HCEC 1CT (cell line): ENCODE results near the gene CCNQ.

Experiments
- DNase-seq: peaks from one replicate; pipeline ENCODE4 v3.0.0-alpha.2; 2017

Gene CCNQ

GRCh38 chrX:153637121-153638040 is 38.4 kb upstream of the CCNQ start:
- no peak for DNase-seq

DNA sequence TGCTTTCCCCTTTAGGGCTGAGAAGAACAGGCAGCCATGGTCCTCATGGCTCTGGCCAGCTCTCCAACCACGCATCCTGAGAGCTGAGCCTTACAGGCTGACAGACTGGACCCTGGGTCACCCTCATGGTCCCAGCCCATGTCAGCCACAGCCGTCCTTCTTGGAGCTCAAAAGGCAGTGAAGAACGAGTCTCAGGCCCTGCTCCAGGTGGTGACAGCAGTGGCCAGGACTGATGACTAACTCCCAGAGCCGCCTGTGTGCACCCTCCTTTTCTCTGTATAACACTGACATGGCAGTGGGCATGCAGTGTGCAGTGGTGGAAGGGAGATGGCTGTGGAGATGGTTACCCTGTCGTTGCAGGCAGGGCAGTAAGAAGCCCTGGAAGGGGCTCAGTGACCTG is 37.8 kb upstream of the CCNQ start:
- DNase-seq, result no peak

DNA sequence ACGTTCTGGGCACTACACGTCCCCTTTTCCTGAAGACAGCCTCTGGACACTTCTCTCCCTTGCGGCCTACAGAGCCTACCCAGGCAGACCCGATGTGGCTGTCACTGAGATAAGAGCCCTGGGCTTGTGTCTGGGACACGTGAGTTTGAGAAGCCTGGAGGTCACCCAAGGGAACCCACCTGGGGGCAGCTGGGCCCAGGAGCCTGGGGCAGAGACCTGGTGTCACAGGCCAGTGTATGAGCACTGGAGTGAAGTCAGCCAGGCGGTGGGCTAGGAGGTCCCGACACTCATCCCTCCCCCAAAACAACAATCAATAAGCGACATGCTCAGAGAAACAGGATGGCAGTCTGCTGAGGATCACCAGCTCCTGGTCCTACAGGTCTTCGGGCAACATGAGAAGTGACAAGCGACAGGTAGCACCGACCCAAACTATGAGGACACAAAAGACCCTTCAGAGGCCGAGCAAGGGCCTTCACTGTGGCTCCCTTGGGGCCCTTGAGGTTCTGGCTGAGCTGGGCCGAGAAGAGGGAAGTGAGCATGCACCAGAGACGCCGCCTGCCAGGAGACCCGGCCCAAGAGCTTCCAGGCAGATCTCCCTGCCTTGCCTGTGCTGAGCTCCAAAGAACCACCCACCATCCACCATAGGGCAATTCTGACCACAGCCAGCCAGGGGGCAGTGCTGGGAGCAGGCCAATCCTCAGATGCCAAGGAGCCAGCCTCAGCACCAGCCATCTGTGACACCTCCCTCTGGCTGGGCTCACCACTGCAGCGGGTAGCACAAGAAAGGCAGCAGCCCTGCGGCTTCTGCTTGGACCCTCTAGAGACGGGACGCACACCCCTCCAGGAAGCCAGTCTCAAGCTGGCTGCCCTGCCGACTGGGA is 37.1 kb upstream of the CCNQ start:
- no peak for DNase-seq

GRCh38 chrX:153635388-153635787 is 36.4 kb upstream of the CCNQ start:
- DNase-seq, result no peak

- DNase-seq, result no peak
These were observed 35.9 kb upstream of the CCNQ start for GRCh38 chrX:153634832-153635231.

GRCh38 chrX:153634236-153634635 is 35.3 kb upstream of the CCNQ start:
- DNase-seq, result no peak

GRCh38 chrX:153633607-153634180 is 34.8 kb upstream of the CCNQ start:
- no peak for DNase-seq

GRCh38 chrX:153633048-153633447 is 34.1 kb upstream of the CCNQ start:
- no peak for DNase-seq

DNA sequence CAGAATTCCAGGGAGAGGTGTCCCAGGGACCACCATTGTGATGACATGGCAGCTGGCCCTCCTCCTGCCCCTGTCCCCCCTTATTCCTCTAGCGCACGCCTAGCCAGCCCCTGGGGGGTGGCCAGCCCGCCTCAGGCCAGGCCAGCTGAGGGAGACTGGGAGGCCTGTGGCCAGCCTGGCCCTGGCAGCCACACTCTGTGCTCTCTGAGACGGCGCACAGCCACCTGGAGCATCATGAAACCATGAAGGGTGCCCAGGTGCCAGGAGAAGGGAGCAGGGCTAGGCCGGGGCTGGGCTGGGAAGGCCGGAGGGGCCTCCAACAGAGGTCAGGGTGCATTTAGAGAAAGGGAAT is 33.6 kb upstream of the CCNQ start:
- no peak for DNase-seq

DNA sequence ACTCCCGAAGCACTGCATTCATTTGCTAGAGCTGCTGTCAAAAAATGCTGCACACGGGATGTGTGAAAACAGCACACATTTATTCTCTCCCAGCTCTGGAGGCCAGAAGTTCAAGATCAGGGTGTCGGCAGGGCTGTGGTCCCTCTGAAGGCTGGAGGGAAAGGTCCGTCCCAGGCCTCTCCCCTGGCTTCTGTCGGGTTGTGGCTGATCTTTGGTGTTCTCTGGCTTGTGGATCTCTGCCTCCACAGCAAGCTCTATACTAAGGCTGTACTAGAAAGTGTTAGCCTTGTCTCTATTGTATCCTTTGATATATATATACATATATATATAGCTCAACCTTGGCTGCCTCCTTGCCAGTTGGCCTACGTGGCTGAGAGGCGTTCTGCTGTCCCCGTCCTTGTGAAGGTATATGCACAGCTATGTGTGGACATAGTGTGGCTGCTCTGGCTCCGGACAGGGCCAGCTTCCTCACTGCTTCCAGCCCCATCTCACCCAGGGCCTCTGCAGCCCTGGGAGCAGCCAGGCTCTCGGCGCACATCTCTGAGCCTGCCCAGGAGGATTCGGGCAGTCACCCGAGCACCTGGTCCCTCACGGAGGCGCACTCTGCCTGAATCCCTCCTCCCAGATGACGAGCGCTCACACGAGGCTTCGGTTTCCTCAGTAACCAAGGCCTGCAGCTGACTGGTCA is 33.1 kb upstream of the CCNQ start:
- DNase-seq, result no peak

DNA sequence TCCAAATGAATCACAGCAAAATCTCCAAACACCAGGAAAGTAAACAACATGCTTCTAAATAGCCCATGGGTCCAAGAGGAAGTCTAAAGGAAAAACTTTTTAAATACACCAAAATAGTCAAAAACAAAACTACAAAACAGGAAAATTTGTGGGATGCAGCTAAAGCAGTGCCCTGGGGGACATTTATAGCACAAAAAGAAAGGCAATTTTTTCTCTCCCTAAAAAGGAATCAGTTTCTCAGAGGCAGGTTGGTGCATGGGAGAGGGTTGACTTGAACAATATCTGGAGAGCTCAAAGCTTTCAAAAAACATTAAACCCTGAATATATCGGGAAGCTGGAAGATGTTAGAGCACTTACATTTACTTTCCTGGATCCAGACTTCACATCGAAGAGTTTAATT is 32.4 kb upstream of the CCNQ start:
- no peak for DNase-seq

- DNase-seq, result no peak
These were observed 29.7 kb upstream of the CCNQ start for GRCh38 chrX:153628665-153629064.

DNA sequence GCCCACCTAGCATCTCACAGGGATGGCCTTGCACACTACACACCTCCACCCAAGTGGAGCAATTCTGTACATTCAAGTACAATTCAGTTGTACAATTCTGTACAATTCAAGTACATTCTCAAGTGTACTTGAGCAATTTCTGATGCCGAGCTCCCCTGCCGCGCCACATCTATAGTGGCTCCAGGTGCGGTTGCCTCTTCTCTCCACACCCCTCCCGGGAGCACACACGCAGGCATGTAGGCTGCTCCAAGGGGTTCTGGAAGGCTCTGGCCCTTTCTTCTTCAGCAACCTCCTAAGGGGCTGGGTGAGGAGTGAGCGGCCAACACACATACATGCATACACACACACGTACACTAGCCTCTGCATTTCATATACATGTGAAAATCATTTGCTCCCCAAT is 29.2 kb upstream of the CCNQ start:
- no peak for DNase-seq

DNA sequence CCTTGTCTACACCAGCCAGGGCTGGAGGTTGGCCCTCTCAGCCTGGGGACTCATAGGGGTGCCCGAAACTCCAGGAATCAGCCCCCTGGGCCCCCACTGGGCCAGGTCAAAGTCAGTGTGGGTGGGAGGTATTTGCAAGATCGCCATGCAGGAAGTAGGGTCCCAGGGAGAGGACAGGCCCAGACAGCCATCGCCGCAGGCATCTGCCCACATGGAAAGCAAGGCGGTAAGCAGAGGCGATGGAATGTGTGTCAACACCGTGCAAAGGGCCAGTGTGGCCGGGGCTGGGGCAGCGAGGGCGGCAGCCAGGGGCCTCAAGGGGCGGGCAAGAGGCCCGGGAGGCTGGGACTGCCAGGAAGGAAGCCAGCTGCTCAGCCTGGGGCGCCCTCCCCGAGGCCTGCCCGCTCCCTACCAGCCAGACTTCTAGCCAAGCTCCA is 28.8 kb upstream of the CCNQ start:
- no peak for DNase-seq

DNA sequence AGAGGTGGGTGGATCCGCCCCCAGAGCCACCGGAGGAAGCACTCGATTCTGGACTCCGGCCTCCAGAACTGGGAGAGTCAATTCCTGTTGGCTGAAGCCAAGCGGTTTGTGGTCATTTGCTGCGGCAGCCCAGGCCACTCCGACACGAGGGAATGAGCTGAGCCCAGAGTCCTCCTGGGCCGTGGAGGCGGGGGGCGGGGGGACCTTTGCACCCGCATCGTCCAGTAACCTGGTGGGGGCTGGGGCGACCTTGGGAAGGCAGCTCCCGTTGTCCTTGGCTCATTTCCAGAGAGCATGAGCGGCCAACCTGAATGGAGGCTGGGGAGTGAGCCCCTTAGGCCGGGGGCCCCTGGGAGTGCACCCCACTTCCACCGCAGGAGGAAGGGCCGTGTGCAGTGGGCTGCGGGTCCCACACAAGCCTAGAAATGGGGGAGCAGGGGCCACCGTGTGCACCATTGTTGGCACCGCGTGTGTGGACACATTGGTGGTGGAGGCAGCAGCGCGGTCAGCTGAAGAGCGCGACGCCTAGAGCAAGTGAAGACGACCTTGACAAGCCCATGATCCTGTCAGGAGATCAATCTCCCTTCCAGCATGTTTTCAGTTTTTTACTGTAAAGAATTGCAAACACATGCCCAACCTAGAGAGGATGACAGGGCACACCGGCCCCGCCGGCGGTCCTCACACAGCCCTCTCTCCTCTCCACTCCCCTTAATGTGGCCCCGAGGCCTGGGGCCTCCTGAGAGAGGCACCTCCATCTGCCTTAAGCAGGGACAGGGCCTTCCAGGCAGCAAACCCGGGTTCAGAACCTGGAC is 28.1 kb upstream of the CCNQ start:
- no peak for DNase-seq

DNA sequence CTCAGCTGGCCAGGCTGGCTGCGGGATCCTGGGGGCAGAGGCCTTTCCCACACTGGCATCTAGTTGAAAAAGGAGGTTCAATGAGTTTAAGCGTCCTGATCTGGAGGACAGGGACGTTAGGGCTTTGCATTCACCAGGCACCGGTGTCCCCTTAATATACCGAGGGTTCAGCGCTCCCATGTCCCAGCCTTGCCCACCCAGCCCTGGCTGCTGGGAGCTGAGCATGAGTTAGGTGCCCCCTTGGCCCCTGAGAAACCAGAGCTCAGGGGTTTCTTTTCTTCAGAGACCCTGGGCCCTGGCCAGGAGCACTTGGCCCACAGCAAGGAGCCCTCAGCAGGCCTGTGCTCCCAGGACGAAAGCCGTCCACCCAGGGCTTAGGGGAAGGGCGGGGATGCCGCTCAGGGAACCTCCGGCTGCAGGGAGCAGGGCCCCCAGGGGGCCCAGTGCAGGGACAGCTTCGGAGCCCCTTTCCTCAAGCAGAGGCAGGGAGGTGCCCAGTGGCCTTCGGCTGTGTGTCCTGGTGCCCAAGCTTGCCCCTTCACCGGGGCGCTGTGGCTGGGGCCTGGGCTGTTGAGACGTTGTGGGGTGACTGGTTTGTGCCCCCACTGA is 27.2 kb upstream of the CCNQ start:
- no peak for DNase-seq

DNA sequence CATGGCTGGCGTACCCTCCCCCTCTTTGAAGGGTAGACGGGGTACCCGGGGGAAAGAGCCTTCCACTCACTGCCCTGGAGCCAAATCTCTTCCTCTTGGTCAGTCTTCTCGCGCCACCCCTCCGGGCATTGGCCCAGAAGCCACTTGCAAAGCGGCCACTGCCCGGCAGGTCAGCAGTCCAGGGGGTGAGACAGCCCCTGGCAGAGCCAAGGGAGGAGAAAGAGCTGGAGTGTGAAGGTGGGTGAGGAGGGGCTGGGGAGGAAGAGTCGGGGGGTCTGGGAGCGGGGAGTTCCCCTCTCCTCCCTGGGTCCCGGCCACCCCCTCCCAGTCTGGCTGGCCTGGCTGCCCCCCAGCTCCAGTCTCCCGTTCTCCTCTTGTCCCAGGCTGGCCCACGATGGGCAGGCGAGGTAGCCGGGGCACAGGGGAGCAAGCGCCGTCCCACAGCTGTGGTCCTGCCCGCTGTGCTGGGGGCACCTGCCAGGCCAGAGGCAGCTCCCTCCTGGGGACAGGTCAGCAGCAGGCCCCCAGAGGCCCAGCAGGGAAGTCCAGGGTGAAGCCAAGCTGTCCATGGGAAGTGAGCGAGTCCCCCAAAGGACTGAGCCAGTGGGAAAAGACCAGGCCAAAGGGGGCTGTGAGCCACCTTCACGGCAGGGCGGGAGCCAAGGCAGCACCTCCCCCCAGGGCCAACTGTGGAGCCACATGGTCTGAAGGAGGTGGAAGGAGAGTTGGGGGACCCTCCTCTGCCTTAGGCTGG is 26.5 kb upstream of the CCNQ start:
- DNase-seq, result no peak

DNA sequence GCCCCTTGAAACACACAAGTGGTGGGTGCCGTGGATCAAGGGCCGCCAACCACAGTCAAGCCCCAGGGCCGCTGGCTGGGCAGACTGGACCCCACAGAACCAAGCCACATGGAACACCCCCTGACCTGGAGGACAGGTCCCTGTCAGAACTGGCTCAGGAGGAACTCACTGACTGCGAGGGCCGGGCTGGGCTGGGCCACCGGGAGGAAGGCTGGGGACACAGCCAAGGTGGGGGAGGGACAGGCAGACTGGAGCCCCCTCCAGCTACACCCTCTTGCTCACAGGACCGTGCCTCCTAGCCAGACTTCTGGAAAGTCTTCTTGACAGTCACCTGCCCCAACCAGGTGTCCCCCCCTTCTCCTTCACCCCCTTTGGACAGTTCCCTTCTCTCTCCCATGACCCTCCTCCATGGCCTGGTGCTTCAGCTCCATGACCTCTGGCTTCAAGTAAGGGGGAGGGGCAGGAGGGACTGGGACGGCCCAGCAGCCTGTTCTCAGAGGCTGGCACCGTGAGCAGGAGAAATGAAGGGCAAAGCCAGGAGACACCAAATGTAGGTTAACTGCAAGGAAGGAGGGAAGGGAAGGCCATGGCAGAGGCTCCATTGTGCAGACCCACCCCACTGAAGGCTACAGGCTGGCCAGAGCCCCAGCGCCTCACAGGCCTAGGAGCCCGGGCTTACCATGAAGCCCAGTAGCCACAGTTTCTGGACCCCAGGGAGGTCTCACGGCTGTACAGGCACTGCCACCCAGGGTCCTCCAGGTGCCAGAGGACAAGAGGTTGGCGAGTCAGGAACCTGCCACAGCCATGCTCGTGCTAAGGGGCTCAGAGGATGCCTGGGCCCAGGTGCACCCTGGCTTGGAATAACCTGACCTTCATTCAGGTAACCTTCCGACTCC is 25.5 kb upstream of the CCNQ start:
- DNase-seq, result no peak

DNA sequence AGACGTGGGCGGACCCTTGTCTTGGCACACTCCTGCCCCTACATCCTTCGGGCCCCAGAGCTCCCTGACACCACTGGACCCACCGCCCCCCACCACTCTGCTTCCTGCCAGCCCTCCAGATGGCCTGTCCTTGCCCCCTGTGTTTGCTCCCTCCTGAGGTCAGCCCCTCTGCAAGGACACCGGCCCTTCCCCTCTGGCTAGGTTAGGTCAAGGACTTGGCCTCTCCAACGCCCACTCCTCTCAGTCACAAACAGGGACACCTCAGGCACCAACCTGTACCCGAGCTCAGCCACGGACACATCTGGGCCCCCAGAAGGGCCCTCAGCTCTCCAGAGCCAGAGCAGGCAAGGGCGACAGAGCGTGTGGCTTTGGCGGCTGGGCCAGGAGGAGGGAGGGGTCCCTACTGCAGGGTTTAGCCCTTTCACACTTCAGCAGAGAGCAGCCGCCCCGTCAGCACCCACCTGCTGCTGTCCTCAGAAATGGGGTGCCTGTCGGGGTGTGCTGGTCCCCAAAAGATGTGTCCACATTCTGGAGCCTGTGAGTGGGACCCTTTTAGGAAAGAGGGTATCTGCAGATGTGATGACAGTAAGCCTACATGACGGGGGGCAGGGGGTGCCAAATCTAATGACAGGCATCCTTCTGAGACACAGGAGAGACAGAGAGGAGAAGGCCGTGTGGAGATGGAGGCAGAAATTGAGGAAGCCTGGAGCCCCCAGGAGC is 24.5 kb upstream of the CCNQ start:
- no peak for DNase-seq
